ENCODE data around the gene IL36B.

GRCh38 chr2:113079131-113079530 is 26.5 kb upstream of the IL36B start:
- TF ChIP-seq, protein P1, sequence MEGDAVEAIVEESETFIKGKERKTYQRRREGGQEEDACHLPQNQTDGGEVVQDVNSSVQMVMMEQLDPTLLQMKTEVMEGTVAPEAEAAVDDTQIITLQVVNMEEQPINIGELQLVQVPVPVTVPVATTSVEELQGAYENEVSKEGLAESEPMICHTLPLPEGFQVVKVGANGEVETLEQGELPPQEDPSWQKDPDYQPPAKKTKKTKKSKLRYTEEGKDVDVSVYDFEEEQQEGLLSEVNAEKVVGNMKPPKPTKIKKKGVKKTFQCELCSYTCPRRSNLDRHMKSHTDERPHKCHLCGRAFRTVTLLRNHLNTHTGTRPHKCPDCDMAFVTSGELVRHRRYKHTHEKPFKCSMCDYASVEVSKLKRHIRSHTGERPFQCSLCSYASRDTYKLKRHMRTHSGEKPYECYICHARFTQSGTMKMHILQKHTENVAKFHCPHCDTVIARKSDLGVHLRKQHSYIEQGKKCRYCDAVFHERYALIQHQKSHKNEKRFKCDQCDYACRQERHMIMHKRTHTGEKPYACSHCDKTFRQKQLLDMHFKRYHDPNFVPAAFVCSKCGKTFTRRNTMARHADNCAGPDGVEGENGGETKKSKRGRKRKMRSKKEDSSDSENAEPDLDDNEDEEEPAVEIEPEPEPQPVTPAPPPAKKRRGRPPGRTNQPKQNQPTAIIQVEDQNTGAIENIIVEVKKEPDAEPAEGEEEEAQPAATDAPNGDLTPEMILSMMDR (IDR thresholded peaks at IDR 0.05), result no peak
- TF ChIP-seq POLR2A (IDR thresholded peaks at IDR 0.05), result no peak
